GM12878 (cell line): ENCODE measurements around the gene BTBD7. TPM values are rescaled to one million over a fixed set of nuclear protein-coding genes. Genes with fewer than 3 reads are reported as not detected.

Experiments used
- ATAC-seq: fragments of 200-7000 bp; cut with Tn5 transposase; 3 replicates; pipeline ENCODE4 v1.9.1; 2020; ENCODE audit warnings: mild to moderate bottlenecking, moderate library complexity
- BruUV-seq: library from RNA; stranded (reverse); fragments of 400-500 nt; replicated peaks from 2 replicates; lab custom pipeline; 2021; lab: Mats Ljungman, UMichigan
- CTCF ChIA-PET: fragments of 300-600 bp; sonication (Branson Sonifier 250); formaldehyde crosslinking; extraction: SDS; loops from one replicate; lab custom pipeline; 2021; ENCODE audit warnings: inconsistent platforms; lab: Yijun Ruan, JAX
- POLR2A ChIA-PET: fragments of 350-600 bp; formaldehyde crosslinking; extraction: SDS; loops from one replicate; lab custom pipeline; 2021; ENCODE audit warnings: inconsistent platforms; lab: Charles Lee
- RAD21 ChIA-PET: fragments of 300-600 bp; sonication (Branson Sonifier 250); formaldehyde crosslinking; loops from one replicate; lab custom pipeline; 2023; ENCODE audit warnings: antibody characterized with exemption; ENCODE audit not compliant: unreplicated experiment; lab: Charles Lee
- SMC1A ChIA-PET: fragments of 300-600 bp; sonication (Branson Sonifier 250); formaldehyde crosslinking; loops from one replicate; lab custom pipeline; 2023; ENCODE audit not compliant: unreplicated experiment, uncharacterized antibody; lab: Charles Lee
- DNase-seq: peaks from one replicate; pipeline ENCODE4 v3.0.0-alpha.2; 2011; ENCODE audit warnings: low read depth, low spot score
- FAIRE-seq: peaks from 3 replicates; lab custom pipeline; 2011; peaks lifted over from hg19 to GRCh38; lab: Jason Lieb, UNC
- H2AFZ ChIP-seq: 2 replicates; pipeline ENCODE4 v1.6.0; 2011; ENCODE audit warnings: low read depth, low read length, control low read depth; ENCODE audit not compliant: control insufficient read depth
- H3K27ac ChIP-seq: 2 replicates; pipeline ENCODE4 v1.5.1; 2011; ENCODE audit warnings: control low read depth; ENCODE audit not compliant: control insufficient read depth, insufficient read depth
- H3K27me3 ChIP-seq, 2 experiments: replicated peaks in 1 of 2; 2 replicates each; pipeline versions ENCODE4 v1.6.0 to v1.6.1; 2011; ENCODE audit warnings: low read length in 1 of 2; ENCODE audit not compliant: control insufficient read depth in 2 of 2, insufficient read depth in 2 of 2
- H3K36me3 ChIP-seq, 2 experiments: 2 replicates each; pipeline ENCODE4 v1.5.1; 2011; ENCODE audit warnings: low read length in 1 of 2; ENCODE audit not compliant: control insufficient read depth in 2 of 2, insufficient read depth in 2 of 2
- H3K4me1 ChIP-seq: 2 replicates; pipeline ENCODE4 v1.6.1; 2011; ENCODE audit warnings: mild to moderate bottlenecking, low read length, moderate library complexity, mixed read lengths; ENCODE audit not compliant: control insufficient read depth, insufficient read depth
- H3K4me2 ChIP-seq: 2 replicates; pipeline ENCODE4 v1.6.0; 2011; ENCODE audit warnings: control low read depth; ENCODE audit not compliant: control insufficient read depth, insufficient read depth
- H3K4me3 ChIP-seq: fragments of 200-600 bp; sonication (generic); 2 replicates; pipeline ENCODE4 v1.5.1; 2016
- H3K79me2 ChIP-seq: 2 replicates; pipeline ENCODE4 v1.6.0; 2011; ENCODE audit warnings: low read length; ENCODE audit not compliant: control insufficient read depth, insufficient read depth
- H3K9ac ChIP-seq: 2 replicates; pipeline ENCODE4 v1.8.0; 2011; ENCODE audit warnings: low read length, control low read depth, mixed read lengths; ENCODE audit not compliant: control insufficient read depth, insufficient read depth
- H3K9me3 ChIP-seq: replicated peaks from 3 replicates; pipeline ENCODE4 v1.5.1; 2011; ENCODE audit warnings: mild to moderate bottlenecking, low read length; ENCODE audit not compliant: control insufficient read depth, insufficient read depth
- H4K20me1 ChIP-seq: 2 replicates; pipeline ENCODE4 v1.6.0; 2011; ENCODE audit not compliant: control insufficient read depth, insufficient read depth
- ATF7 ChIP-seq: fragments of 450-650 bp; IDR thresholded peaks from 2 replicates; pipeline ENCODE4 v1.6.1; 2016; ENCODE audit warnings: low read depth, mild to moderate bottlenecking
- BHLHE40 ChIP-seq, 2 experiments: fragments of 450-650 bp in 1 of 2; IDR thresholded peaks; 2 replicates each; pipeline ENCODE4 v1.6.1; 2011 to 2017; ENCODE audit warnings: low read depth in 2 of 2, borderline replicate concordance in 1 of 2, improper control_type of control experiment in 1 of 2, low read length in 1 of 2, mild to moderate bottlenecking in 1 of 2
- EZH2 ChIP-seq: IDR thresholded peaks from 2 replicates; pipeline ENCODE4 v1.6.1; 2012; ENCODE audit warnings: low read depth, mild to moderate bottlenecking, control low read depth, inconsistent platforms, low read length, borderline replicate concordance; ENCODE audit not compliant: control insufficient read depth
- IRF4 ChIP-seq: IDR thresholded peaks from 2 replicates; pipeline ENCODE4 v1.6.1; 2011; ENCODE audit warnings: low read depth, low read length
- JUNB ChIP-seq: IDR thresholded peaks from 2 replicates; pipeline ENCODE4 v1.6.1; 2016; ENCODE audit warnings: antibody characterized with exemption, mild to moderate bottlenecking
- MYB ChIP-seq: fragments of 150-350 bp; IDR thresholded peaks from 2 replicates; pipeline ENCODE4 v1.6.1; 2014; ENCODE audit warnings: mild to moderate bottlenecking, low read depth, low read length, borderline replicate concordance
- NFIC ChIP-seq: IDR thresholded peaks from 2 replicates; pipeline ENCODE4 v1.6.1; 2012; ENCODE audit warnings: low read depth, mild to moderate bottlenecking, inconsistent platforms, low read length, moderate library complexity
- POLR2A ChIP-seq: IDR thresholded peaks from 2 replicates; pipeline ENCODE4 v1.6.1; 2011; ENCODE audit warnings: low read depth, mild to moderate bottlenecking, low read length
- RAD21 ChIP-seq: IDR thresholded peaks from 2 replicates; pipeline ENCODE4 v1.6.1; 2011; ENCODE audit warnings: mild to moderate bottlenecking, low read depth, low read length, moderate library complexity; ENCODE audit not compliant: insufficient read depth
- SIN3A ChIP-seq: IDR thresholded peaks from 2 replicates; pipeline ENCODE4 v1.6.1; 2012; ENCODE audit warnings: low read depth, low read length, improper control_type of control experiment
- SMC3 ChIP-seq: IDR thresholded peaks from 2 replicates; pipeline ENCODE4 v1.6.1; 2011; ENCODE audit warnings: low read length, improper control_type of control experiment, borderline replicate concordance
- TCF7 ChIP-seq: IDR thresholded peaks from 2 replicates; pipeline ENCODE4 v1.6.1; 2014; ENCODE audit warnings: antibody characterized with exemption, borderline replicate concordance
- WGBS: methylation state at CpG from one replicate; pipeline ENCODE4 v1.1.6; 2016; ENCODE audit warnings: low lambda C conversion rate; ENCODE audit not compliant: insufficient replicate concordance, insufficient coverage; ENCODE audit errors: missing lambda C conversion rate; 5-methylcytosine and 5-hydroxymethylcytosine counted together
- in situ Hi-C: fragments of 300-500 bp; cut with MboI; formaldehyde crosslinking; loops from 9 replicates; pipeline ENCODE4 v1.14.3; 2018; ENCODE audit warnings: mixed read lengths
- intact Hi-C: fragments of 100-400 bp; cut with micrococcal nuclease; formaldehyde crosslinking; loops from one replicate; pipeline ENCODE4 v1.14.2; 2022; ENCODE audit not compliant: unreplicated experiment
- polyA plus RNA-seq, 11 experiments: library from polyadenylated mRNA; depleted of rRNA in 4 of 11; unstranded in 6 of 11; stranded (reverse) in 5 of 11; fragments of >200 nt; fragmentation: Nextera tagmentation in 4 of 11; fragmentation: Illumina TruSeq in 1 of 11; extraction: Ambion mirVana in 4 of 11; extraction: Trizol in 1 of 11; gene quantifications; 1 replicate in 1 of 11; 2 replicates in 10 of 11; pipeline versions ENCODE4 v1.2.1 to v1.2.3, GENCODE V29; 2011 to 2016; ENCODE audit warnings: inconsistent platforms in 2 of 11, missing spikeins in 2 of 11, low read depth in 1 of 11
- total RNA-seq, 4 experiments: library from RNA; depleted of rRNA in 3 of 4; stranded (reverse); fragments of >200 nt in 3 of 4; fragmentation: Illumina TruSeq in 1 of 4; extraction: Trizol in 1 of 4; gene quantifications; 2 replicates each; pipeline versions ENCODE4 v1.2.1 to v1.2.3, GENCODE V29; 2013 to 2021
- TF ChIP-seq, protein P1 (sequence below): IDR thresholded peaks from 2 replicates; pipeline ENCODE4 v1.6.1; 2012; ENCODE audit warnings: low read depth, low read length, improper control_type of control experiment
- TF ChIP-seq, protein P2 (sequence below): fragments of 150-350 bp; IDR thresholded peaks from 2 replicates; pipeline ENCODE4 v1.6.1; 2014; ENCODE audit warnings: mild to moderate bottlenecking, low read depth, low read length
- TF ChIP-seq, protein P3 (sequence below), 3 experiments: IDR thresholded peaks in 2 of 3; conservative IDR thresholded peaks in 1 of 3; 2 replicates each; pipeline ENCODE4 v1.5.1; 2011; ENCODE audit warnings: low read depth in 3 of 3, low read length in 3 of 3, mild to moderate bottlenecking in 3 of 3, control low read depth in 2 of 3, moderate library complexity in 2 of 3, inconsistent platforms in 1 of 3, mixed read lengths in 1 of 3; ENCODE audit not compliant: control insufficient read depth in 2 of 3, insufficient read depth in 1 of 3; ENCODE audit errors: extremely low read depth in 1 of 3

Gene BTBD7
- total and polyA plus RNA-seq, 10 of the 15 experiments (the other 5 are each of a cell fraction or from before 2014, with no cell fraction given): 3.6 to 17.0 (median 9.6) TPM

DNA sequence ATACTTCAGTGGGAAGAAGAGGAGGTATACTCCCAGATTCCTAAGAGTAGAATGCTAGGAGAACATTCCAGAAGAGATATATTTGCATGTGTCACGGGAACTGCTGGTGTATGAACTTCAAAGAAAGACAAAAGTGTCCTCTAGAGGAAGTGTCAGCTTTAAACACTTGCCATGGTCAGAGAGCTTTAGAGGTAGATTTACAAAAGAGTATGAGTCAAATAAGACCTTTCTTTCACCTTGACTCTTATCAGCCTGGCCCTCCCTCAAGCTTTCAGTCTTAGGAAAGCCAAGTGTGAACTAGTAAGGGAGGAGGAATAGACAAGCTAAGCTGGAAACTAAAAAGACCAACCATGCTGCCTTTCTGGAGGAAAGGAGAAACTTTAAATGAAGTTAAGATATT lies 48.8 kb upstream of the BTBD7 start:
- H3K27me3 ChIP-seq: no peaks in the 10 kb centered on the region
- no TSS peak for BruUV-seq
- TF ChIP-seq POLR2A (no peak), RAD21 (peak; percentile 54), NFIC (no peak), BHLHE40 (IDR thresholded peaks at IDR 0.05; ENCODE audit: borderline replicate concordance in 1 of 2, low read depth in 2 of 2, low read length in 1 of 2) (peak in 1 of 2 experiments; percentile 29; a peak in 1 of 4 replicates), SMC3 (no peak; the same call in 1 of the 2 replicates), TCF7 (peak; percentile 41; the same call in 1 of the 2 replicates), MYB (no peak), ATF7 (no peak), JUNB (peak; percentile 46), SIN3A (no peak), EZH2 (no peak), IRF4 (0 out of 2 replicates have a peak, but pooled peaks have one; percentile 15)
- TF ChIP-seq, protein P1, sequence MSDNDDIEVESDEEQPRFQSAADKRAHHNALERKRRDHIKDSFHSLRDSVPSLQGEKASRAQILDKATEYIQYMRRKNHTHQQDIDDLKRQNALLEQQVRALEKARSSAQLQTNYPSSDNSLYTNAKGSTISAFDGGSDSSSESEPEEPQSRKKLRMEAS: no peak
- TF ChIP-seq, protein P2, sequence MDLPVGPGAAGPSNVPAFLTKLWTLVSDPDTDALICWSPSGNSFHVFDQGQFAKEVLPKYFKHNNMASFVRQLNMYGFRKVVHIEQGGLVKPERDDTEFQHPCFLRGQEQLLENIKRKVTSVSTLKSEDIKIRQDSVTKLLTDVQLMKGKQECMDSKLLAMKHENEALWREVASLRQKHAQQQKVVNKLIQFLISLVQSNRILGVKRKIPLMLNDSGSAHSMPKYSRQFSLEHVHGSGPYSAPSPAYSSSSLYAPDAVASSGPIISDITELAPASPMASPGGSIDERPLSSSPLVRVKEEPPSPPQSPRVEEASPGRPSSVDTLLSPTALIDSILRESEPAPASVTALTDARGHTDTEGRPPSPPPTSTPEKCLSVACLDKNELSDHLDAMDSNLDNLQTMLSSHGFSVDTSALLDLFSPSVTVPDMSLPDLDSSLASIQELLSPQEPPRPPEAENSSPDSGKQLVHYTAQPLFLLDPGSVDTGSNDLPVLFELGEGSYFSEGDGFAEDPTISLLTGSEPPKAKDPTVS: 0 out of 2 replicates have a peak, but pooled peaks have one; percentile 63
- TF ChIP-seq, protein P3, sequence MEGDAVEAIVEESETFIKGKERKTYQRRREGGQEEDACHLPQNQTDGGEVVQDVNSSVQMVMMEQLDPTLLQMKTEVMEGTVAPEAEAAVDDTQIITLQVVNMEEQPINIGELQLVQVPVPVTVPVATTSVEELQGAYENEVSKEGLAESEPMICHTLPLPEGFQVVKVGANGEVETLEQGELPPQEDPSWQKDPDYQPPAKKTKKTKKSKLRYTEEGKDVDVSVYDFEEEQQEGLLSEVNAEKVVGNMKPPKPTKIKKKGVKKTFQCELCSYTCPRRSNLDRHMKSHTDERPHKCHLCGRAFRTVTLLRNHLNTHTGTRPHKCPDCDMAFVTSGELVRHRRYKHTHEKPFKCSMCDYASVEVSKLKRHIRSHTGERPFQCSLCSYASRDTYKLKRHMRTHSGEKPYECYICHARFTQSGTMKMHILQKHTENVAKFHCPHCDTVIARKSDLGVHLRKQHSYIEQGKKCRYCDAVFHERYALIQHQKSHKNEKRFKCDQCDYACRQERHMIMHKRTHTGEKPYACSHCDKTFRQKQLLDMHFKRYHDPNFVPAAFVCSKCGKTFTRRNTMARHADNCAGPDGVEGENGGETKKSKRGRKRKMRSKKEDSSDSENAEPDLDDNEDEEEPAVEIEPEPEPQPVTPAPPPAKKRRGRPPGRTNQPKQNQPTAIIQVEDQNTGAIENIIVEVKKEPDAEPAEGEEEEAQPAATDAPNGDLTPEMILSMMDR (IDR thresholded peaks at IDR 0.05 in 2 of 3, conservative IDR thresholded peaks at IDR 0.05 in 1 of 3; ENCODE audit: control insufficient read depth in 2 of 3, extremely low read depth in 1 of 3, insufficient read depth in 1 of 3, low read depth in 3 of 3, low read length in 3 of 3): 0 out of 6 replicates have a peak, but pooled peaks of 1 of the 3 experiments have one; percentile 13
- DNase-seq: no peak
- H3K79me2 ChIP-seq: no peaks in the 10 kb centered on the region
- no peak overlapping the region for H3K9ac ChIP-seq
- no peak overlapping the region for H3K4me3 ChIP-seq
- ChIA-PET RAD21 (interaction anchor here (0.7 to 1.8 kb wide), 6 partner anchors 13 to 269 kb away, joined by 3 to 5 read pairs (median 4); no protein-coding TSS in a partner anchor), CTCF (interaction anchor here (0.5 to 2.2 kb wide), 19 partner anchors 9 to 416 kb away, joined by 3 to 7 read pairs (median 3); partner anchors contain the start of genes GON7 and UBR7), SMC1A (interaction anchor here (0.6 to 4.9 kb wide), 10 partner anchors 12 to 217 kb away, joined by 3 to 24 read pairs (median 6); partner anchors contain the start of genes GON7 and UBR7), POLR2A (interaction anchor here (1.1 kb wide), 1 partner anchor 12 kb away, joined by 5 read pairs; no protein-coding TSS in a partner anchor)
- no peak overlapping the region for H3K27ac ChIP-seq
- ATAC-seq: peak; percentile 76
- H2AFZ ChIP-seq: peak overlapping the region; percentile 5
- WGBS: 42% methylated on average over 1 of the region's 1 CpG
- H3K4me1 ChIP-seq: no peaks in the 10 kb centered on the region
- peak; percentile 77 for FAIRE-seq
- intact Hi-C loops: no loop called here
- H3K4me2 ChIP-seq: no peak overlapping the region
- in situ Hi-C loops: no loop called here
- no peaks in the 10 kb centered on the region for H3K36me3 ChIP-seq
- no peaks in the 10 kb centered on the region; the same call in 1 of the 3 replicates for H3K9me3 ChIP-seq
- H4K20me1 ChIP-seq: no peaks in the 10 kb centered on the region
